Measurements from ENCODE around the gene ARL8B. TPM values are rescaled to one million over a fixed set of nuclear protein-coding genes. Genes with fewer than 3 reads are reported as not detected.

The ARL8B gene
- polyA plus RNA-seq, 1 donor from 2014 or later, result 103 TPM

DNA sequence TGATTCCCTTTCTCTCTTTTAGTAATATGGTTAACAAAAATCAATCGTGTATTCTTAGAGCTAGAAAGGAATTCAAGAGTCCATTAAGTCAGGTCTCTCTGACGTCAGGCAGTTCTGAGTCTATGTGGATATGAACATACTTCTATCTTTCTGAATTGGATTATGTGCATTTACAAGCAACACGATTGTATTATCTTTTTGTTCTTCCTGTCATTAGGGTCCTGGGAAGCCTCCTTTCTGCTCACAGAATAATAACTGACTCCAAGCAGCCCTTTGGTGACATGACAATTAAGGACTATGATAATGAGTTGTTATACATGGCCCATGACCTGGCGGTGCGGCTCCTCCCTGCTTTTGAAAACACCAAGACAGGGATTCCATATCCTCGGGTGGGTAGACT, 79.4 kb downstream of the ARL8B start:
- TF ChIP-seq, protein P1, sequence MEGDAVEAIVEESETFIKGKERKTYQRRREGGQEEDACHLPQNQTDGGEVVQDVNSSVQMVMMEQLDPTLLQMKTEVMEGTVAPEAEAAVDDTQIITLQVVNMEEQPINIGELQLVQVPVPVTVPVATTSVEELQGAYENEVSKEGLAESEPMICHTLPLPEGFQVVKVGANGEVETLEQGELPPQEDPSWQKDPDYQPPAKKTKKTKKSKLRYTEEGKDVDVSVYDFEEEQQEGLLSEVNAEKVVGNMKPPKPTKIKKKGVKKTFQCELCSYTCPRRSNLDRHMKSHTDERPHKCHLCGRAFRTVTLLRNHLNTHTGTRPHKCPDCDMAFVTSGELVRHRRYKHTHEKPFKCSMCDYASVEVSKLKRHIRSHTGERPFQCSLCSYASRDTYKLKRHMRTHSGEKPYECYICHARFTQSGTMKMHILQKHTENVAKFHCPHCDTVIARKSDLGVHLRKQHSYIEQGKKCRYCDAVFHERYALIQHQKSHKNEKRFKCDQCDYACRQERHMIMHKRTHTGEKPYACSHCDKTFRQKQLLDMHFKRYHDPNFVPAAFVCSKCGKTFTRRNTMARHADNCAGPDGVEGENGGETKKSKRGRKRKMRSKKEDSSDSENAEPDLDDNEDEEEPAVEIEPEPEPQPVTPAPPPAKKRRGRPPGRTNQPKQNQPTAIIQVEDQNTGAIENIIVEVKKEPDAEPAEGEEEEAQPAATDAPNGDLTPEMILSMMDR (IDR thresholded peaks at IDR 0.05; ENCODE audit: poor library complexity, severe bottlenecking), result no peak
- TF ChIP-seq EZH2 (IDR thresholded peaks at IDR 0.05; ENCODE audit: borderline replicate concordance, insufficient read depth, low read length, poor library complexity, severe bottlenecking), result no peak
- TF ChIP-seq, protein P2, sequence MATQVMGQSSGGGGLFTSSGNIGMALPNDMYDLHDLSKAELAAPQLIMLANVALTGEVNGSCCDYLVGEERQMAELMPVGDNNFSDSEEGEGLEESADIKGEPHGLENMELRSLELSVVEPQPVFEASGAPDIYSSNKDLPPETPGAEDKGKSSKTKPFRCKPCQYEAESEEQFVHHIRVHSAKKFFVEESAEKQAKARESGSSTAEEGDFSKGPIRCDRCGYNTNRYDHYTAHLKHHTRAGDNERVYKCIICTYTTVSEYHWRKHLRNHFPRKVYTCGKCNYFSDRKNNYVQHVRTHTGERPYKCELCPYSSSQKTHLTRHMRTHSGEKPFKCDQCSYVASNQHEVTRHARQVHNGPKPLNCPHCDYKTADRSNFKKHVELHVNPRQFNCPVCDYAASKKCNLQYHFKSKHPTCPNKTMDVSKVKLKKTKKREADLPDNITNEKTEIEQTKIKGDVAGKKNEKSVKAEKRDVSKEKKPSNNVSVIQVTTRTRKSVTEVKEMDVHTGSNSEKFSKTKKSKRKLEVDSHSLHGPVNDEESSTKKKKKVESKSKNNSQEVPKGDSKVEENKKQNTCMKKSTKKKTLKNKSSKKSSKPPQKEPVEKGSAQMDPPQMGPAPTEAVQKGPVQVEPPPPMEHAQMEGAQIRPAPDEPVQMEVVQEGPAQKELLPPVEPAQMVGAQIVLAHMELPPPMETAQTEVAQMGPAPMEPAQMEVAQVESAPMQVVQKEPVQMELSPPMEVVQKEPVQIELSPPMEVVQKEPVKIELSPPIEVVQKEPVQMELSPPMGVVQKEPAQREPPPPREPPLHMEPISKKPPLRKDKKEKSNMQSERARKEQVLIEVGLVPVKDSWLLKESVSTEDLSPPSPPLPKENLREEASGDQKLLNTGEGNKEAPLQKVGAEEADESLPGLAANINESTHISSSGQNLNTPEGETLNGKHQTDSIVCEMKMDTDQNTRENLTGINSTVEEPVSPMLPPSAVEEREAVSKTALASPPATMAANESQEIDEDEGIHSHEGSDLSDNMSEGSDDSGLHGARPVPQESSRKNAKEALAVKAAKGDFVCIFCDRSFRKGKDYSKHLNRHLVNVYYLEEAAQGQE (IDR thresholded peaks at IDR 0.05; ENCODE audit: borderline replicate concordance), result no peak
- TF ChIP-seq MXI1 (conservative IDR thresholded peaks at IDR 0.05; ENCODE audit: poor library complexity, severe bottlenecking), result no peak
- TF ChIP-seq EP300 (conservative IDR thresholded peaks at IDR 0.05; ENCODE audit: poor library complexity, severe bottlenecking), result no peak
- no peak for TF ChIP-seq RAD21 (conservative IDR thresholded peaks at IDR 0.05)
- TF ChIP-seq POLR2AphosphoS5 (IDR thresholded peaks at IDR 0.05), result no peak
- TF ChIP-seq TAF1 (IDR thresholded peaks at IDR 0.05; ENCODE audit: low read depth), result no peak
- TF ChIP-seq SMC3 (conservative IDR thresholded peaks at IDR 0.05; ENCODE audit: poor library complexity), result no peak
- Histone ChIP-seq H3K36me3 (ENCODE audit: insufficient read depth, low read length) (peaks cover 6% of the 10 kb centered on the region), H3F3A (ENCODE audit: insufficient read depth, low read length, poor library complexity, severe bottlenecking) (no peaks in the 10 kb centered on the region), H3K4me3 (ENCODE audit: low read length) (no peak overlapping the region), H2AFZ (ENCODE audit: low read depth, low read length) (no peak overlapping the region), H3K9ac (ENCODE audit: low read length) (no peak overlapping the region), H3K79me2 (replicated peaks; ENCODE audit: insufficient read depth, low read length) (no peaks in the 10 kb centered on the region), H4K20me1 (ENCODE audit: insufficient read depth) (no peaks in the 10 kb centered on the region), H3K4me2 (ENCODE audit: low read length) (no peak overlapping the region), H3K27ac (ENCODE audit: low read length) (no peak overlapping the region), H3K9me3 (ENCODE audit: low read length) (no peaks in the 10 kb centered on the region), H3K27me3 (ENCODE audit: insufficient read depth, low read depth, low read length) (no peaks in the 10 kb centered on the region), H3K9me2 (ENCODE audit: insufficient read depth, low read length) (no peaks in the 10 kb centered on the region)

DNA sequence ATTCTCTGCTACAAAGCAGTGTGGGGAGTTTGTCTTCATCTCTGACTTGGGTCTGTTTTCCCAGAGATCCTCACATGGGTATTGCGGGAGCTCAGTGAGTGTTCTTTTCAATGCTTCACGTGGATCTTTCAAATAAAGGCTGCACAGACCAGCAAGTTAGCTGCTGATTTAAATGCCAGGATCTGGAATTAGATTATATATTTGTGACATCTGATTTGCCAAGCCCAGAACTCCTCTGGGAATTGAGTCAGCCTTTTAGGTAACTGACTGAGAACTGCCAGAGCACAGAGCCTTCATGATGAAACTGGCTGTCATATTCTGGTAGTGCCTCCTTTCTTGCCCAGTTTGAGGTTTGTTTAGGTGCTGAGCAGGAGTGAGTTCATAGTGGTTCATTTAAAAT, 80.1 kb downstream of the ARL8B start:
- Histone ChIP-seq H3K9ac (ENCODE audit: low read length) (no peak overlapping the region), H3K36me3 (ENCODE audit: insufficient read depth, low read length) (peaks cover 6% of the 10 kb centered on the region), H3K9me2 (ENCODE audit: insufficient read depth, low read length) (no peaks in the 10 kb centered on the region), H3K27ac (ENCODE audit: low read length) (no peak overlapping the region), H4K20me1 (ENCODE audit: insufficient read depth) (no peaks in the 10 kb centered on the region), H3K27me3 (ENCODE audit: insufficient read depth, low read depth, low read length) (no peaks in the 10 kb centered on the region), H3F3A (ENCODE audit: insufficient read depth, low read length, poor library complexity, severe bottlenecking) (no peaks in the 10 kb centered on the region), H2AFZ (ENCODE audit: low read depth, low read length) (no peak overlapping the region), H3K79me2 (replicated peaks; ENCODE audit: insufficient read depth, low read length) (no peaks in the 10 kb centered on the region), H3K4me3 (ENCODE audit: low read length) (no peak overlapping the region), H3K4me2 (ENCODE audit: low read length) (no peak overlapping the region), H3K9me3 (ENCODE audit: low read length) (no peaks in the 10 kb centered on the region)
- TF ChIP-seq EZH2 (IDR thresholded peaks at IDR 0.05; ENCODE audit: borderline replicate concordance, insufficient read depth, low read length, poor library complexity, severe bottlenecking), result no peak
- TF ChIP-seq TAF1 (IDR thresholded peaks at IDR 0.05; ENCODE audit: low read depth), result no peak
- no peak for TF ChIP-seq RAD21 (conservative IDR thresholded peaks at IDR 0.05)
- no peak for TF ChIP-seq EP300 (conservative IDR thresholded peaks at IDR 0.05; ENCODE audit: poor library complexity, severe bottlenecking)
- TF ChIP-seq, protein P1 (IDR thresholded peaks at IDR 0.05; ENCODE audit: poor library complexity, severe bottlenecking), result no peak
- TF ChIP-seq, protein P2 (IDR thresholded peaks at IDR 0.05; ENCODE audit: borderline replicate concordance), result no peak
- TF ChIP-seq POLR2AphosphoS5 (IDR thresholded peaks at IDR 0.05), result no peak
- TF ChIP-seq MXI1 (conservative IDR thresholded peaks at IDR 0.05; ENCODE audit: poor library complexity, severe bottlenecking), result no peak
- TF ChIP-seq SMC3 (conservative IDR thresholded peaks at IDR 0.05; ENCODE audit: poor library complexity), result no peak

All from neural cell (in vitro differentiated cells).